Peyer's patch (tissue), 4 donors: Measurements from ENCODE around the gene ENHO.

Experiments
- CTCF ChIP-seq, 6 experiments: fragments of 450-650 bp in 4 of 6; fragments of 200-600 bp in 2 of 6; sonication (generic) in 1 of 6; IDR thresholded peaks; one replicate each; pipeline ENCODE4 v1.5.1; 2017 to 2019; ENCODE audit warnings: antibody characterized with exemption in 6 of 6, mild to moderate bottlenecking in 3 of 6, moderate library complexity in 1 of 6
- POLR2A ChIP-seq, 2 donors: fragments of 450-650 bp; IDR thresholded peaks; one replicate each; pipeline ENCODE4 v1.5.1; 2017; ENCODE audit warnings: antibody characterized with exemption in 2 of 2, mild to moderate bottlenecking in 2 of 2, moderate library complexity in 2 of 2

DNA sequence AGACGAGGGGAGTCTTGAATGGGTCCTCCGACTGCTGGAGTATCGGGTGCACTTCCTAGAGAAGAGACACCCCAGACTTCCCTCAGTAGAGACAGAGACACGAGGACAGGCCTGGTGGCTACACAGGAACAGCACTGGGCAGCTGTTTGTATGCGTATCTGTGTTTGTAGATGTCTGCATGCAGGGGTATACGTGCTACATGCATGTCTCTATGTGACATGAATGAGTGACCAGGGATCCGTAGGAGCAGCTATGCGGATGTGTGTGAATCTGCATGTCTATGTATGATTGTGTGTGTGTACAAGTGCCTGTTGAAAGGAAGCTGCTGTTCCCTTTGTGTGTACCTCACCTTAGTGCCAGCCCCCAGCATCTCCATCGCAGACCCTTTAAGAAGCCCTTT lies 35.6 kb upstream of the ENHO start:
- TF ChIP-seq CTCF (IDR thresholded peaks at IDR 0.05) (no peak), POLR2A (IDR thresholded peaks at IDR 0.05) (no peak)
